ENCODE data around the gene SPOPL.

GRCh38 chr2:138493334-138493733, 8.2 kb upstream of the SPOPL start:
- TF ChIP-seq CTCF (conservative IDR thresholded peaks at IDR 0.05; ENCODE audit: low read depth, low read length), result no peak
- TF ChIP-seq EZH2 (IDR thresholded peaks at IDR 0.05; ENCODE audit: borderline replicate concordance, low read depth, low read length, poor library complexity, severe bottlenecking), result no peak
